Measurements from ENCODE around the gene MAGEF1. TPM values are rescaled to one million over a fixed set of nuclear protein-coding genes. Genes with fewer than 3 reads are reported as not detected.

Gene MAGEF1, protein sequence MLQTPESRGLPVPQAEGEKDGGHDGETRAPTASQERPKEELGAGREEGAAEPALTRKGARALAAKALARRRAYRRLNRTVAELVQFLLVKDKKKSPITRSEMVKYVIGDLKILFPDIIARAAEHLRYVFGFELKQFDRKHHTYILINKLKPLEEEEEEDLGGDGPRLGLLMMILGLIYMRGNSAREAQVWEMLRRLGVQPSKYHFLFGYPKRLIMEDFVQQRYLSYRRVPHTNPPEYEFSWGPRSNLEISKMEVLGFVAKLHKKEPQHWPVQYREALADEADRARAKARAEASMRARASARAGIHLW
- 10.4 and 10.5 TPM in 2 replicates for total RNA-seq

GRCh38 chr3:184711493-184712247, at the start of gene MAGEF1:
Gene MAGEF1, minus strand, starts transcription at chr3:184712064. Its CDS starts 243 bp downstream, at chr3:184711821.
- no peak for DNase-seq (ENCODE audit: low read depth, low spot score)

DNA sequence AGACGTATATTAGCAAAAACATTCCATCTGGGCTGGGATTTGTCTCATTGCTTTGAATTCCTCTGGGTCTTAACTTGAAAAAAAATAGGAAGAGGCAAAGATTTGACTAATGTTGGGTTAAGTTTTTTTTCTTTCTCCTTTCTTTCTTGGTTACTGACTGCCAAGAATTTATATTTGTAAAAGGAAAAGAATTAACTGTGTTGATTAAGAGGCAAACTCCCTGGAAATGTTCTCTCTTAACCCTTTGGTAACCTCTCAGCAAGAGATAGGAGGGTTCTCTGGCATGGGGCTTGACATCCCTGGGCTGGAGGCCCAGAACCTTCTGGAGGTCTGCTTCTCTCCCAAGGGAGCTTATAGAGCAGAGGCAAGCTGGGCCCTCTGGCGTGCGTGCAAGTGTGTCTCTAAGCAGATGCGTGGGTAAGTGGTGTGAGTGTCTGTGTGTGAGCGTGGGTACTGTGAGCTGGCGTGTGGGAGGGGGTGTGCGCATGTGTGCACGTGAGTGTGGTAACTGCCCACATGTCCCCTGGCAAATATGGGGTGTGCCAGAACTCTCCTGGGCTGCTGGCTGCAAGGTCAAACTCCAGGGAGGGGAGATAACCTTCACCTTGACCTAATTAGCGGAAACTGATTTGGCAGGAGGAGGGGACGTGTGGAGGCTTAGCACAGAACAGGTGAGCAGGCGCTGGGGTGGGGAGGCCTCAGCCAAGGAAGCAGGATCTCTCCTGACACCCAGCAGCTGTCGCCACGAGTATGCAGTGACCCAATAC, 49.4 kb upstream of the MAGEF1 start:
- no peak for DNase-seq (ENCODE audit: low read depth, low spot score)

GRCh38 chr3:184760337-184761074, 48.6 kb upstream of the MAGEF1 start:
- DNase-seq (ENCODE audit: low read depth, low spot score), result no peak

GRCh38 chr3:184759666-184760200, 47.9 kb upstream of the MAGEF1 start:
- no peak for DNase-seq (ENCODE audit: low read depth, low spot score)

DNA sequence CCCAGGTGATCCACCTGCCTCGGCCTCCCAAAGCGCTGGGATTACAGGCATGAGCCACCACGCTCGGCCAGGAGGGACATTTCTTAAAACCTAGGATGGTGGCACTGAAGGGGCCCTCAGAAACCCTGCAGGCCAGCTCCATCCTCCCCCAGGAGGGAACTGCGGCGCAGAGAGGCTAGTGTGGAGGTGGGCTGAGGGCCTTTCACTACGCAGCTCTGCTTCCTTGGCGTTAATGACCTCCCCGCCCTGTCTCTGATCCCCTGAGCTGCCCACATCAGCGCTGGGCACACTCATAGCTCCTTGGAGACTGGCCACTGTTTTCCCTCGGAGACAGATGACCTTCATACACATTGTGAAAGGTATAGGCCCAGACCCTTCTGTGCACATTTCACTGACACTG, 46.2 kb upstream of the MAGEF1 start:
- DNase-seq (ENCODE audit: low read depth, low spot score), result no peak

GRCh38 chr3:184757022-184757651, 45.3 kb upstream of the MAGEF1 start:
- no peak for DNase-seq (ENCODE audit: low read depth, low spot score)

GRCh38 chr3:184756151-184757021, 44.5 kb upstream of the MAGEF1 start:
- DNase-seq (ENCODE audit: low read depth, low spot score), result no peak

DNA sequence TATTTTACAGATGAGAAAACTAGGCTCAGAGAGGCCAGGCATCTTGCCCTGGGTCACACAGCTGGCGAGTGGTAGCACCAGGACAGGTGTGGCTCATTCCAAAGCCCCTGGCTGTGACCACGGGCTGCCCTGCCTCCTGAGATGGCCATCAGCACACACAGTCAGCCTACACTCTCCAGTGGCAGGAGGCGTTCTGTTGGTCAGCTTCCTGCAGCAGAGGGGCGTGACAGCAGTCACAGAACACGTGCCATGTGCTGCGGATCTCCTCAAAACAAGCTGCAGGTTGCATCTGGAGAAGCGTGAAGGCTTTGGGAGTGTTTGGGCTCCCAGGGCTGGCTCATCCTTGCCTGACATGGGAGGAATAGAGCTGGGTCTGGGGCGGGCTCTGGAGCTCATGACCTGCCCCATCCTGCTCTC, 43.5 kb upstream of the MAGEF1 start:
- no peak for DNase-seq (ENCODE audit: low read depth, low spot score)

GRCh38 chr3:184752361-184752760, 40.5 kb upstream of the MAGEF1 start:
- no peak for DNase-seq (ENCODE audit: low read depth, low spot score)

GRCh38 chr3:184751204-184752040, 39.6 kb upstream of the MAGEF1 start:
- DNase-seq (ENCODE audit: low read depth, low spot score), result no peak

DNA sequence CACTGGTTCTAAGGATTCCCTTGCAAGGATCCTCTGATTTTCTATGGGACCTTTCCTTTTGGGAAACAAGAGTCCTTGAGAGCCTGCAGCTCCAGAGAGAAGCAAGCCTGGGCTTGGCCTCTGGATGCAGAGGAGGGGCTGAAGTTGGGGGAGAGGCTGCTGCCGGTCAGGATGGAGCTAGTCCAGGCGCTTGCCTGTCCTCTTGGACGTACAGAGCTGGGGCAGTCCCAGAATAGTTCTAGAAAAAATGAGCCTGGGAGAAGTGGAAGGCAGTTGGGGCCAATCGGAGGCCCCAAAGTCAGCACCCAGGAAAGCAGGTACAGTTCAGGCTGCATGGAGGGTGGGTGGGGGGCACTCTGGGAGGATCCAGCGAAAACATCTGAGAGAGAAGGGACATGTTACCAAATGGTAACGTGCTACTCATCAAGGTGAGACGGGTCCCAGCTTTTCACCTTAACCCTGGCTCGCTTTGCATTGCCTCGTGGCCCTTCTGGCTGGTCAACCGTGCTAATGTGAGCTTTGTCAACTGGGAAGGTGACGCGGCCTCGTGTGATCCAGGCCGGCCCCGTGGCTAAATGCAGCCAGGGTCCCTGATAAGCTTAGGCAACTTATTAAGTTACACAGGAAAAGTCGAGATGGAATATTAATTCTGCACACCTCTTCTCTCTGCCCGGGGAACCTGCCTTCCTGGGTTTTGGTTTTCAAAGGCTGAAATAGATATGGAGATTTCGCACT, 38.7 kb upstream of the MAGEF1 start:
- DNase-seq (ENCODE audit: low read depth, low spot score), result no peak

- no peak for DNase-seq (ENCODE audit: low read depth, low spot score)
These were observed 37.4 kb upstream of the MAGEF1 start for GRCh38 chr3:184749168-184749744.

DNA sequence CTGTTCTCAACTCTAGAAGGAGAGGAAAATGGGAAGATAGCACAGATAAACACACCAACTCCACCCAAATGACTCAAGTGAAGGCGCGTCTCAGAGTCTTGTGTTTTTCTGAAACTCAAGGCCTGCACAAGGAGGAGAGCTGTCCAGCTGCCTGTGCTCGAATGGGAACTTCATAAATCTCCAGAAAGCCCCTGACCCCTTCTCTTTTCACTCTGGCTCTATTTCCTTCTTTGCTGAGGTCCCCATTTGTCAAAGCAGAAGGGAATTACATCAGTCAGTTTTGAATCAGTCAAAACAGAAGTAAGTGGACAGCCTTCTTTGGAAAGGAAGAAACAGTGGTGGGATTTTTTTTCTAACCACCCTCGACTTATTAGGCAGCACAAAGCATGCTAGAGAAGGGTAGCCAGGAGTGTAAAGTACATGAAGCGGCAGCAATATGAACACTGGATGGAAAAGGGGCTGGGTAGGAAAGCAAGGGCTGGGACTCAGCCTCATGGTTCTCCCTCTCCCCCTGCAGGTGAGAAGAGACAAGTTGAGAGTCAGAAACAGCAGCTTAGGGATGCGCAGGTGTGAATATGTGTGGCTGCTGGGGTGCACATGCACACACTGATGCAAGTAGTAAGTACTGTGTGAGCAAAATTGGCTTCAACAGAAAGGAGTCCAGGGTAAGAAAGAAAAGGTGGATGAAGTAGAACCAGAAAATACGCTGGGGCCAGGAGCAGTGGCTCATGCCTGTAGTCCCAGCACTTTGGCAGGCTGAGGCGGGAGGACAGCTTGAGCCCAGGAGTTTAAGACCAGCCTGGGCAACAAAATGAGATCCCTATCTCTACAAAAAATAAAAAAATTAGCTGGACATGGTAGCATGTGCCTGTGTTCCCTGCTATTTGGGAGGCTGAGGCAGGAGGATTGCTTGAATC, 36.6 kb upstream of the MAGEF1 start:
- DNase-seq (ENCODE audit: low read depth, low spot score), result no peak

DNA sequence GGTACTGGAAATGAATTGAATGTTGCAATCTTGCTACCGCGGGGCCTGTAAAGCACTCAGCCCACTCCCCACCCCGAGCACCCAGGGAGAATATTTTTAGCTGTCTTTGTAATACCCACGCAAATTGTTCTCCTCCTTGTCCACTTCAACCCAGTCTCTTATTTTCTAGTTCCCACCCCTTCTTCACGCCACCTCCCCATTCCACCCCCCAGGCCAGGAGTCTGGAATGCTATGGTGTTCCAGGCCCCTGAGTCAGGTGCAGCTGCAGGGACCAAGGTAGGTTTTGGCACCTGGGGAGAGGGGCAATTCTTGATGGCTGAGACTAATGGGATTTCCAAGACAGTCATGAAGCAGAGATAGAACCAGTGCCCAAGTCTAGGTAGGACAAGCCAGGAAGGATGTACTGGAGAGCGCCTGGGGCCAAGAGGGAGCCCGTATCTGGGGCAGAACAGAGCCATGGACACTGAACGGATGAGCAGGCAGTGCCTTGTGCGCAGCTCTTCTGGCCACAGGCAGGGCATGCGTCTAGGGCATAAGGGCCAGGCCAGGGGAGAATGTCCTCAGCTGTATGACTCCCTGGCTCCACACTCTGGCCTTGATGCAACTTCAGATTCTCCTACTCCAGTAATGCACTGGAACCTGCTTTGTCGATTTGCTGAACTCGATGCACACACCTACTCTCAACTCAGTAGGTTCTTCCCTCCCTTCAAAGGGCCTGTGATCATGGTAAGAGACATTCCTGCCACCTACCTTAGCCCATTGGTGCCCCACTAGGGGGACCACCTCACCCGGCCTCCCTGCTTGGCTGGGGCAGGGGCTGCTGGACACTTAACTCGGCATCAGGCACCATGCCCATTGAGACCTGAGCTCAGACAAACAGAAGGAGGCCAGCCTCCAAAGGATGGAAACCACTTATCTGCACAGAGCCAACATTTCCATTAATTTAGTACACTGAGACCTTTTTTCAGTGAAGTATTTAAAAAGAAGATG, 34.6 kb upstream of the MAGEF1 start:
- DNase-seq (ENCODE audit: low read depth, low spot score), result no peak

- DNase-seq (ENCODE audit: low read depth, low spot score), result no peak
These were observed 33.7 kb upstream of the MAGEF1 start for GRCh38 chr3:184745526-184745925.

Measured in pulmonary artery endothelial cell (primary cell).